HCT116 (cell line): Measurements from ENCODE around the gene NPEPL1. TPM values are rescaled to one million over a fixed set of nuclear protein-coding genes. Genes with fewer than 3 reads are reported as not detected.

ENCODE experiments used
- ATAC-seq: fragments of 200-7000 bp; cut with Tn5 transposase; 2 replicates; pipeline ENCODE4 v1.9.1; 2020; ENCODE audit warnings: mild to moderate bottlenecking, moderate library complexity
- BruUV-seq: library from RNA; stranded (reverse); fragments of 400-500 nt; replicated peaks from 2 replicates; lab custom pipeline; 2021; lab: Mats Ljungman, UMichigan
- CTCF ChIA-PET: fragments of 300-600 bp; sonication (Branson Sonifier 250); formaldehyde crosslinking; loops from one replicate; lab custom pipeline; 2021; ENCODE audit warnings: antibody characterized with exemption; lab: Charles Lee
- POLR2A ChIA-PET: fragments of 300-600, 350-600 bp; sonication (Branson Sonifier 250); formaldehyde crosslinking; loops from one replicate; lab custom pipeline; 2021; ENCODE audit warnings: antibody characterized with exemption; lab: Charles Lee
- RAD21 ChIA-PET, 2 experiments: fragments of 300-600 bp; sonication (Branson Sonifier 250); formaldehyde crosslinking; loops; one replicate each; lab custom pipeline; 2023; ENCODE audit warnings: low total read pairs in 2 of 2; ENCODE audit not compliant: uncharacterized antibody in 2 of 2, unreplicated experiment in 2 of 2, low non-redundant PET in 1 of 2; lab: Charles Lee
- DNase-seq: peaks from one replicate; pipeline ENCODE4 v3.0.0-alpha.2; 2010; ENCODE audit warnings: low read depth, low spot score
- H2AFZ ChIP-seq: fragments of 200-600 bp; shearing (Covaris generic), sonication (generic); 2 replicates; pipeline ENCODE4 v1.6.1; 2017; ENCODE audit warnings: low read depth, mixed run types, mixed read lengths, antibody characterized with exemption, low read length; ENCODE audit not compliant: poor library complexity, severe bottlenecking
- H3K27ac ChIP-seq: 2 replicates; pipeline ENCODE4 v1.5.1; 2012; ENCODE audit warnings: low read depth, low read length
- H3K27me3 ChIP-seq: fragments of 200-600 bp; sonication (generic); 2 replicates; pipeline ENCODE4 v1.6.1; 2016; ENCODE audit warnings: mixed run types, low read length, mixed read lengths; ENCODE audit not compliant: insufficient read depth
- H3K36me3 ChIP-seq, 2 experiments: fragments of 200-500 bp in 1 of 2; fragments of 200-600 bp in 1 of 2; sonication (Bioruptor generic) in 1 of 2; sonication (generic) in 1 of 2; 2 replicates each; pipeline versions ENCODE4 v1.5.1 to v1.6.1; 2014 to 2016; ENCODE audit warnings: low read length in 2 of 2, inconsistent platforms in 1 of 2, mixed read lengths in 1 of 2, mixed run types in 1 of 2; ENCODE audit not compliant: insufficient read depth in 2 of 2, control insufficient read depth in 1 of 2
- H3K4me1 ChIP-seq, 2 experiments: fragments of 200-600 bp in 1 of 2; sonication (generic) in 1 of 2; 2 replicates each; pipeline versions ENCODE4 v1.5.1 to v1.6.1; 2012 to 2017; ENCODE audit warnings: low read length in 2 of 2, inconsistent platforms in 1 of 2, mild to moderate bottlenecking in 1 of 2, mixed read lengths in 1 of 2, mixed run types in 1 of 2, moderate library complexity in 1 of 2; ENCODE audit not compliant: insufficient read depth in 2 of 2, control insufficient read depth in 1 of 2
- H3K4me2 ChIP-seq: fragments of 200-600 bp; sonication (generic); 2 replicates; pipeline ENCODE4 v1.6.1; 2017; ENCODE audit warnings: mixed run types, low read length, mixed read lengths
- H3K4me3 ChIP-seq, 2 experiments: fragments of 200-600 bp in 1 of 2; sonication (generic) in 1 of 2; replicated peaks in 1 of 2; 2 replicates each; pipeline ENCODE4 v1.5.1; 2011 to 2016; ENCODE audit warnings: low read length in 2 of 2, control low read depth in 1 of 2, low read depth in 1 of 2, mild to moderate bottlenecking in 1 of 2, mixed read lengths in 1 of 2, mixed run types in 1 of 2
- H3K79me2 ChIP-seq: fragments of 200-600 bp; sonication (generic); 2 replicates; pipeline ENCODE4 v1.6.1; 2017; ENCODE audit warnings: mild to moderate bottlenecking, mixed run types, low read length, moderate library complexity, mixed read lengths; ENCODE audit not compliant: insufficient read depth
- H3K9ac ChIP-seq: fragments of 200-600 bp; sonication (generic); 2 replicates; pipeline ENCODE4 v1.6.1; 2016; ENCODE audit warnings: low read length, mixed read lengths
- H3K9me2 ChIP-seq: fragments of 200-600 bp; sonication (generic), shearing (Covaris generic); 2 replicates; pipeline ENCODE4 v1.6.1; 2017; ENCODE audit warnings: mixed run types, mild to moderate bottlenecking, moderate library complexity; ENCODE audit not compliant: insufficient read depth
- H3K9me3 ChIP-seq, 2 experiments: fragments of 200-500 bp in 1 of 2; fragments of 200-600 bp in 1 of 2; sonication (Bioruptor generic) in 1 of 2; sonication (generic) in 1 of 2; 2 replicates each; pipeline ENCODE4 v1.6.1; 2014 to 2017; ENCODE audit warnings: low read length in 2 of 2, mixed read lengths in 2 of 2, inconsistent platforms in 1 of 2, low read depth in 1 of 2, mild to moderate bottlenecking in 1 of 2, mixed run types in 1 of 2, moderate library complexity in 1 of 2; ENCODE audit not compliant: control insufficient read depth in 1 of 2, insufficient read depth in 1 of 2
- H4K20me1 ChIP-seq: fragments of 200-600 bp; sonication (generic), shearing (Covaris generic); 2 replicates; pipeline ENCODE4 v1.6.1; 2017; ENCODE audit warnings: mixed run types, mild to moderate bottlenecking, moderate library complexity; ENCODE audit not compliant: insufficient read depth
- ATF3 ChIP-seq: IDR thresholded peaks from 2 replicates; pipeline ENCODE4 v1.6.1; 2012
- CBX3 ChIP-seq: IDR thresholded peaks from 2 replicates; pipeline ENCODE4 v1.6.1; 2012; ENCODE audit warnings: low read depth
- CEBPB ChIP-seq: IDR thresholded peaks from 2 replicates; pipeline ENCODE4 v1.6.1; 2012; ENCODE audit warnings: low read depth
- ELF1 ChIP-seq: IDR thresholded peaks from 2 replicates; pipeline ENCODE4 v1.6.1; 2012; ENCODE audit warnings: low read depth, borderline replicate concordance
- EZH2 ChIP-seq: fragments of 200-600 bp; sonication (generic); IDR thresholded peaks from 2 replicates; pipeline ENCODE4 v1.6.1; 2017; ENCODE audit warnings: antibody characterized with exemption, mixed run types
- EZH2phosphoT487 ChIP-seq: fragments of 200-600 bp; IDR thresholded peaks from 2 replicates; pipeline ENCODE4 v1.6.1; 2018; ENCODE audit warnings: antibody characterized with exemption, borderline replicate concordance
- JUND ChIP-seq: IDR thresholded peaks from 2 replicates; pipeline ENCODE4 v1.6.1; 2012
- MAX ChIP-seq: IDR thresholded peaks from 2 replicates; pipeline ENCODE4 v1.6.1; 2012
- POLR2A ChIP-seq: IDR thresholded peaks from 2 replicates; pipeline ENCODE4 v1.7.0; 2011; ENCODE audit warnings: borderline replicate concordance; ENCODE audit not compliant: insufficient read depth, insufficient read length; ENCODE audit errors: extremely low read depth
- POLR2AphosphoS5 ChIP-seq: IDR thresholded peaks from 2 replicates; pipeline ENCODE4 v1.6.1; 2011; ENCODE audit warnings: mild to moderate bottlenecking, low read depth, low read length, moderate library complexity
- RAD21 ChIP-seq: IDR thresholded peaks from 2 replicates; pipeline ENCODE4 v1.6.1; 2012; ENCODE audit warnings: low read depth, mild to moderate bottlenecking
- SIN3A ChIP-seq: IDR thresholded peaks from 2 replicates; pipeline ENCODE4 v1.6.1; 2012; ENCODE audit warnings: low read depth
- SP1 ChIP-seq: IDR thresholded peaks from 2 replicates; pipeline ENCODE4 v1.6.1; 2012; ENCODE audit warnings: low read depth
- SRF ChIP-seq: IDR thresholded peaks from 2 replicates; pipeline ENCODE4 v1.6.1; 2012; ENCODE audit warnings: low read depth
- TCF7L2 ChIP-seq: IDR thresholded peaks from 2 replicates; pipeline ENCODE4 v1.7.0; 2011; ENCODE audit warnings: borderline replicate concordance, inconsistent platforms; ENCODE audit not compliant: insufficient read depth, insufficient read length; ENCODE audit errors: extremely low read depth
- YY1 ChIP-seq: IDR thresholded peaks from 2 replicates; pipeline ENCODE4 v1.6.1; 2011; ENCODE audit warnings: low read length, low read depth, moderate library complexity, mild to moderate bottlenecking; ENCODE audit not compliant: insufficient replicate concordance; ENCODE audit errors: extremely low read depth
- ZBTB33 ChIP-seq: IDR thresholded peaks from 2 replicates; pipeline ENCODE4 v1.6.1; 2011; ENCODE audit warnings: mild to moderate bottlenecking, low read length, moderate library complexity; ENCODE audit not compliant: insufficient replicate concordance; ENCODE audit errors: extremely low read depth
- ZFX ChIP-seq: fragments of 450-650 bp; IDR thresholded peaks from 2 replicates; pipeline ENCODE4 v1.6.1; 2017
- intact Hi-C: fragments of 100-400 bp; cut with micrococcal nuclease; formaldehyde crosslinking; loops from 2 replicates; pipeline ENCODE4 v1.10.0; 2022
- total RNA-seq: library from RNA; stranded (reverse); gene quantifications from one replicate; pipeline ENCODE4 v1.2.1, GENCODE V29; 2021; ENCODE audit not compliant: unreplicated experiment
- TF ChIP-seq, protein P1 (sequence below): IDR thresholded peaks from 2 replicates; pipeline ENCODE4 v1.6.1; 2012; ENCODE audit warnings: low read depth
- TF ChIP-seq, protein P2 (sequence below), 3 experiments: fragments of 200-600 bp in 1 of 3; sonication (generic) in 1 of 3; IDR thresholded peaks in 2 of 3; conservative IDR thresholded peaks in 1 of 3; 2 replicates each; pipeline ENCODE4 v1.5.1; 2012 to 2017; ENCODE audit warnings: low read depth in 2 of 3, low read length in 2 of 3, antibody characterized with exemption in 1 of 3, borderline replicate concordance in 1 of 3, control low read depth in 1 of 3, mild to moderate bottlenecking in 1 of 3, mixed read lengths in 1 of 3, mixed run types in 1 of 3, moderate library complexity in 1 of 3; ENCODE audit not compliant: insufficient read depth in 1 of 3

The NPEPL1 gene
- total RNA-seq, 1 experiment from 2014 or later: 16.6 TPM

DNA sequence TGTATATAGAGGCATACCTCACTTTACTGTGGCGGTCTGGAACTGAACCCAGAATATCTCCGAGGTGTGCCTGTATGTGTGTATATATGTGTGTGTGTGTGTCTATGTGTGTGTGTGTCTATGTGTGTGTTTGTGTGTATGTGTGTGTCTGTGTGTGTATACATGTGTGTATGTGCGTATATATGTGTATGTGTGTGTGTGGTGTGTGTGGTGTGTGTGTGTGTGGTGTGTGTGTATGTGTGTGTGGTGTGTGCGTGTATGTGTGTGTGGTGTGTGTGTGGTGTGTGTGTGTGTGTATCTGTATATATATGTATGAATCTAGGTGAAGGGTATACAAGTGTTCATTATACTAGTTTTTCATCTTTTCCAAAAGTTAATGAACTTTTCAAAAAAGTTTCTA, 4.2 kb upstream of the NPEPL1 start:
- intact Hi-C loops: no loop called here
- Histone ChIP-seq H3K9me2 (no peaks in the 10 kb centered on the region), H3K4me2 (no peak overlapping the region), H3K4me3 (no peak overlapping the region), H3K36me3 (no peaks in the 10 kb centered on the region), H3K9ac (no peak overlapping the region), H2AFZ (no peak overlapping the region), H4K20me1 (no peaks in the 10 kb centered on the region)
- no peak for DNase-seq
- POLR2A ChIA-PET: no interaction called here
- no TSS peak for BruUV-seq
- TF ChIP-seq JUND (no peak), MAX (no peak), SIN3A (no peak), POLR2A (no peak), CBX3 (no peak), ELF1 (no peak), SRF (no peak), TCF7L2 (no peak), ATF3 (no peak), EZH2phosphoT487 (no peak), RAD21 (no peak), EZH2 (no peak), CEBPB (no peak), ZBTB33 (no peak), POLR2AphosphoS5 (no peak), YY1 (no peak), ZFX (no peak), SP1 (no peak)
- TF ChIP-seq, protein P1, sequence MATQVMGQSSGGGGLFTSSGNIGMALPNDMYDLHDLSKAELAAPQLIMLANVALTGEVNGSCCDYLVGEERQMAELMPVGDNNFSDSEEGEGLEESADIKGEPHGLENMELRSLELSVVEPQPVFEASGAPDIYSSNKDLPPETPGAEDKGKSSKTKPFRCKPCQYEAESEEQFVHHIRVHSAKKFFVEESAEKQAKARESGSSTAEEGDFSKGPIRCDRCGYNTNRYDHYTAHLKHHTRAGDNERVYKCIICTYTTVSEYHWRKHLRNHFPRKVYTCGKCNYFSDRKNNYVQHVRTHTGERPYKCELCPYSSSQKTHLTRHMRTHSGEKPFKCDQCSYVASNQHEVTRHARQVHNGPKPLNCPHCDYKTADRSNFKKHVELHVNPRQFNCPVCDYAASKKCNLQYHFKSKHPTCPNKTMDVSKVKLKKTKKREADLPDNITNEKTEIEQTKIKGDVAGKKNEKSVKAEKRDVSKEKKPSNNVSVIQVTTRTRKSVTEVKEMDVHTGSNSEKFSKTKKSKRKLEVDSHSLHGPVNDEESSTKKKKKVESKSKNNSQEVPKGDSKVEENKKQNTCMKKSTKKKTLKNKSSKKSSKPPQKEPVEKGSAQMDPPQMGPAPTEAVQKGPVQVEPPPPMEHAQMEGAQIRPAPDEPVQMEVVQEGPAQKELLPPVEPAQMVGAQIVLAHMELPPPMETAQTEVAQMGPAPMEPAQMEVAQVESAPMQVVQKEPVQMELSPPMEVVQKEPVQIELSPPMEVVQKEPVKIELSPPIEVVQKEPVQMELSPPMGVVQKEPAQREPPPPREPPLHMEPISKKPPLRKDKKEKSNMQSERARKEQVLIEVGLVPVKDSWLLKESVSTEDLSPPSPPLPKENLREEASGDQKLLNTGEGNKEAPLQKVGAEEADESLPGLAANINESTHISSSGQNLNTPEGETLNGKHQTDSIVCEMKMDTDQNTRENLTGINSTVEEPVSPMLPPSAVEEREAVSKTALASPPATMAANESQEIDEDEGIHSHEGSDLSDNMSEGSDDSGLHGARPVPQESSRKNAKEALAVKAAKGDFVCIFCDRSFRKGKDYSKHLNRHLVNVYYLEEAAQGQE: no peak
- TF ChIP-seq, protein P2, sequence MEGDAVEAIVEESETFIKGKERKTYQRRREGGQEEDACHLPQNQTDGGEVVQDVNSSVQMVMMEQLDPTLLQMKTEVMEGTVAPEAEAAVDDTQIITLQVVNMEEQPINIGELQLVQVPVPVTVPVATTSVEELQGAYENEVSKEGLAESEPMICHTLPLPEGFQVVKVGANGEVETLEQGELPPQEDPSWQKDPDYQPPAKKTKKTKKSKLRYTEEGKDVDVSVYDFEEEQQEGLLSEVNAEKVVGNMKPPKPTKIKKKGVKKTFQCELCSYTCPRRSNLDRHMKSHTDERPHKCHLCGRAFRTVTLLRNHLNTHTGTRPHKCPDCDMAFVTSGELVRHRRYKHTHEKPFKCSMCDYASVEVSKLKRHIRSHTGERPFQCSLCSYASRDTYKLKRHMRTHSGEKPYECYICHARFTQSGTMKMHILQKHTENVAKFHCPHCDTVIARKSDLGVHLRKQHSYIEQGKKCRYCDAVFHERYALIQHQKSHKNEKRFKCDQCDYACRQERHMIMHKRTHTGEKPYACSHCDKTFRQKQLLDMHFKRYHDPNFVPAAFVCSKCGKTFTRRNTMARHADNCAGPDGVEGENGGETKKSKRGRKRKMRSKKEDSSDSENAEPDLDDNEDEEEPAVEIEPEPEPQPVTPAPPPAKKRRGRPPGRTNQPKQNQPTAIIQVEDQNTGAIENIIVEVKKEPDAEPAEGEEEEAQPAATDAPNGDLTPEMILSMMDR (IDR thresholded peaks at IDR 0.05 in 2 of 3, conservative IDR thresholded peaks at IDR 0.05 in 1 of 3; ENCODE audit: borderline replicate concordance in 1 of 3, insufficient read depth in 1 of 3, low read depth in 2 of 3, low read length in 2 of 3): no peak
- TF ChIP-seq, all 23 proteins: peak for 0
- H3K4me1 ChIP-seq: peaks cover 3 to 11% of the 10 kb centered on the region in 2 experiments
- no peak overlapping the region for H3K27ac ChIP-seq
- ChIA-PET CTCF (no interaction called here), RAD21 (no interaction called here)
- H3K79me2 ChIP-seq: no peaks in the 10 kb centered on the region
- ATAC-seq: no peak
- H3K27me3 ChIP-seq: no peaks in the 10 kb centered on the region
- H3K9me3 ChIP-seq: no peaks in the 10 kb centered on the region
